HUES48 (cell line): ENCODE measurements around the gene POLR3E.
A peak's percentile ranks its signal among the peaks of the same experiment; 100 is the strongest.
"Not testable (repeated sequence)": the region's sequence is repeated elsewhere in the genome, so short reads cannot be mapped to it uniquely, and the experiment has no call there.

ENCODE experiments used
- H3K27ac ChIP-seq: one replicate; pipeline ENCODE4 v1.7.0; 2013; ENCODE audit warnings: low read depth, low read length, inconsistent platforms
- H3K27me3 ChIP-seq: 2 replicates; pipeline ENCODE4 v1.6.1; 2013; ENCODE audit warnings: mild to moderate bottlenecking, low read length; ENCODE audit not compliant: control insufficient read depth, insufficient read depth
- H3K36me3 ChIP-seq: 2 replicates; pipeline ENCODE4 v1.6.1; 2013; ENCODE audit warnings: low read length; ENCODE audit not compliant: control insufficient read depth, insufficient read depth
- H3K4me1 ChIP-seq: 2 replicates; pipeline ENCODE4 v1.6.1; 2013; ENCODE audit warnings: mild to moderate bottlenecking, low read length; ENCODE audit not compliant: control insufficient read depth, insufficient read depth
- H3K4me3 ChIP-seq: 2 replicates; pipeline ENCODE4 v1.5.1; 2013; ENCODE audit warnings: mild to moderate bottlenecking, low read depth, low read length
- H3K9ac ChIP-seq: 2 replicates; pipeline ENCODE4 v1.6.1; 2013; ENCODE audit warnings: mild to moderate bottlenecking, low read depth, low read length, moderate library complexity
- H3K9me3 ChIP-seq: 2 replicates; pipeline ENCODE4 v1.6.1; 2013; ENCODE audit warnings: low read length; ENCODE audit not compliant: control insufficient read depth, insufficient read depth

The POLR3E gene

DNA sequence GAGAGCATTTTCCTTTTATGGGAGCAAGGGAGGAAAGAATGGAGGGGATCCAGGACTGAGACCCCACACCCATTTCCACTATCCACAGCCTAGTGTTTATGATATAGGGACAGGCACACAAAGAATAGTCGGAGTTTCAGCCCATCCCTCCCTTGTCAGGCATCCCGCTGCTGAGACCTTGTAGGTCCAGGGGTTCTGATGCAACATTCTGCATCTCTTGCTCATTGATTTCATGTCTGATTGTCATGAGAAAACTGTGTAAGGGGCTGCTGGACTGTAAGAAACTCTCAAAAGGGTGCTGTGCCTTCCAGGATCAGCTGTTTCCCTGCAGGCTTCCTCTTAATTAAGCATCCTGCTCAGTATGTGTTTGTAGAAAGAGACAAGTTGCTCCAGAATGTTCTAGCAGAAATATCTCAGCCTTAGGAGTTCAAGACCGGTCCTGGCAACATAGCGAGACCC is 5.3 kb upstream of the POLR3E start:
- Histone ChIP-seq H3K9me3 (no peaks in the 10 kb centered on the region), H3K4me1 (peaks cover 8% of the 10 kb centered on the region; the same call in 1 of the 2 replicates), H3K4me3 (no peak overlapping the region), H3K9ac (peak overlapping the region; percentile 12; the same call in 1 of the 2 replicates), H3K27ac (no peak overlapping the region), H3K36me3 (no peaks in the 10 kb centered on the region), H3K27me3 (no peaks in the 10 kb centered on the region)

DNA sequence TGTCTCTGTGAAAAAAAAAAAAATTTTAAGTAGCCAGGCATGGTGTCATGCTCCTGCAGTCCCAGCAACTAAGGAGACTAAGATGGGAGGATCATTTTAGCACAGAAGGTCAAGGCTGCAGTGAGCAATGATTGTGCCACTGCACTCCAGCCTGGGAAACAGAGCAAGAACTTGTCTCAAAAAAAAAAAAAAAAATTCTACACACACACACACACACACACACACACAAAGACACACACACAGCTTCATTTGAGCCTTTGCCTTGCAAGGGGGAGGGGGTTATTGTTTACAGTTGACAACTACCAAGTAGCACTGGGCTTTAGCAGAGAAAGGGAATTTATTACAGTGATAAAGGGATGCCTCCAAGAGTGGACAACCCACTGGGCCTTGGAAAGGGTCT is 4.9 kb upstream of the POLR3E start:
- Histone ChIP-seq H3K4me3 (no peak overlapping the region), H3K36me3 (no peaks in the 10 kb centered on the region), H3K27ac (no peak overlapping the region), H3K4me1 (peaks cover 8% of the 10 kb centered on the region; the same call in 1 of the 2 replicates), H3K9ac (no peak overlapping the region), H3K9me3 (no peaks in the 10 kb centered on the region), H3K27me3 (no peaks in the 10 kb centered on the region)

DNA sequence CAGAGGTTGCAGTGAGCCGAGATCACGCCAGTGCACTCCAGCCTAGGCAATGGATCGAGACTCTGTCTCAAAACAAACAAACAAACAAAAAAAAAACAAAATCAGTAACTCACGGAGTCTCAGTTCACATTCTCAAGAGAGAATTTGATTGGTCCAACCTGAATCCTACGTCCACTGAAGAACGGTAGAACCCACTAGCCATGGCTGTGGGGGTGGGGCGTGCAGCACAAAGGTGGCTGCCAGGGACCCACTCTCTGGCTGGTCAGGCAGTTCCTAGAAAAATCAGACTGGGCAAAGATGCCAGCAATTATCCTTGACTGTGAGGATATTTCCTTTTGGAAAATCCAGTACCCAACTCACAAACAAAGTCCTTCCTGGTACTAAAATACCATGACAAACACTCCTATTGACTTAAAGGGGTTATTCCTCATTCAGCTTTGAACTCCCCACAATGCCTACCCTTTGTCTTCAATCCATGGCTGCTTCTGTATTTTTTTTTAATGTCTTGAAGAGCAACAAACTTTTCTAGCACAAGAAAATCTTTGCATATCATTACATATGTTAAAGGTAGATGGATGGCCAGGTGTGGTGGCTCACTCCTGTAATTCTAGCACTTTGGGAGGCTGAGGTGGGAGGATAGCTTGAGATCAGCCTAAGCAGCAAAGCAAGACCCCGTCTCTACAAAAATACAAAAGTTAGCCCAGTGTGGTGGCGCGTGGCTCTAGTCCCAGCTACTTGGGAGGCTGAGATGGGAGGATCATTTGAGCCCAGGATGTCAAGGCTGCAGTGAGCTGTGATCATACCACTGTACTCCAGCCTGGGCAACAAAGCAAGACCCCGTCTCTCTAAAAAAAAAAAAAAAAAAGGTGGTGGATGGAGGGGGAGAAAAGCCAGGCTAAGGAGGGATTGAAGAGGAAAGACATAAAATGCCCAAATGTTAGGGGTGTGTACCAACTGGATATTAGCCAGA is 3.8 kb upstream of the POLR3E start:
- Histone ChIP-seq H3K9me3 (no peaks in the 10 kb centered on the region), H3K9ac (no peak overlapping the region), H3K27me3 (no peaks in the 10 kb centered on the region), H3K4me3 (no peak overlapping the region), H3K36me3 (no peaks in the 10 kb centered on the region), H3K4me1 (peaks cover 8% of the 10 kb centered on the region; the same call in 1 of the 2 replicates), H3K27ac (no peak overlapping the region)

DNA sequence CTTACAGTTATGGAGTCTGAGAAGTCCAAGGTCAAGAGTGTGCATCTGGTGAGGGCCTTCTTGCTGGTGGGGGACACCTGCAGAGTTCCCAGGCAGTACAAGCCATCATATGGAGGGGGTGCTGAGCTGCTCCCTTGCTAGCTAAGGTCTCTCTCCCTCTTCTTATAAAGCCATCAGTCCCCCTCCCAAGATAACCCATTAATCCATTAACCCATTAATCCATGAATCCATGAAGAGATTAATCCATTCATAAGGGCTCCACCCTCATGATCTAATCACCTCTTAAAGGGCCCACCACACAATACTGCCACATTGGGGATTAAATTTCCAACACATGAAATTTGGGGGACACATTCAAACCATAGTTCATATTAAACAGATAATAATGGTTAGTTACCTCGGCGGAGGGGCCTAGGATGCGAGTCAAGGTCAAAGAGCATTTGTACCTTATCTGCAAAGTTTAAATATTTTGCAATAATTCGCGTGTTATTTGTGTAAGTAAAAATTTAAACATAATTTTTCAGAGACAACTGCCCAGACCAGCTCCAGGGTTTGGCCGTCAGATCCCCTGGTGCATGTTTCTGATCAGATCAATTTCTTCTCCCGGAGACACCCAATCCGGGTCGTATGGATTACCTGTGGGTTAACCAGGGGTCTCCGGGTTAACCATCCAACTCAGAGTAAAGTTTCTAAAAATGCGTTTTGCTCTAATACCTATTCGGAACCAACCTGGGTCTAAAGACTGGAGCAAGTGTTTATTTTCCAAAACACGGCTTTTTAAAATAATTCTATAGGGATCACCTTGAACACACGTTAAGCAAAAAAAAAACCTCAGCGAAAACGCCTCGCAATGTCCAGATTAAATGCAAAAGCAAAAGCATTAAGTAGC is 740 bp upstream of the POLR3E start:
- Histone ChIP-seq H3K27ac (no peak overlapping the region), H3K9ac (no peak overlapping the region), H3K27me3 (no peaks in the 10 kb centered on the region), H3K4me3 (peak overlapping the region; percentile 86), H3K9me3 (no peaks in the 10 kb centered on the region), H3K36me3 (peaks cover 2% of the 10 kb centered on the region; the same call in 1 of the 2 replicates), H3K4me1 (peaks cover 8% of the 10 kb centered on the region; the same call in 1 of the 2 replicates)

DNA sequence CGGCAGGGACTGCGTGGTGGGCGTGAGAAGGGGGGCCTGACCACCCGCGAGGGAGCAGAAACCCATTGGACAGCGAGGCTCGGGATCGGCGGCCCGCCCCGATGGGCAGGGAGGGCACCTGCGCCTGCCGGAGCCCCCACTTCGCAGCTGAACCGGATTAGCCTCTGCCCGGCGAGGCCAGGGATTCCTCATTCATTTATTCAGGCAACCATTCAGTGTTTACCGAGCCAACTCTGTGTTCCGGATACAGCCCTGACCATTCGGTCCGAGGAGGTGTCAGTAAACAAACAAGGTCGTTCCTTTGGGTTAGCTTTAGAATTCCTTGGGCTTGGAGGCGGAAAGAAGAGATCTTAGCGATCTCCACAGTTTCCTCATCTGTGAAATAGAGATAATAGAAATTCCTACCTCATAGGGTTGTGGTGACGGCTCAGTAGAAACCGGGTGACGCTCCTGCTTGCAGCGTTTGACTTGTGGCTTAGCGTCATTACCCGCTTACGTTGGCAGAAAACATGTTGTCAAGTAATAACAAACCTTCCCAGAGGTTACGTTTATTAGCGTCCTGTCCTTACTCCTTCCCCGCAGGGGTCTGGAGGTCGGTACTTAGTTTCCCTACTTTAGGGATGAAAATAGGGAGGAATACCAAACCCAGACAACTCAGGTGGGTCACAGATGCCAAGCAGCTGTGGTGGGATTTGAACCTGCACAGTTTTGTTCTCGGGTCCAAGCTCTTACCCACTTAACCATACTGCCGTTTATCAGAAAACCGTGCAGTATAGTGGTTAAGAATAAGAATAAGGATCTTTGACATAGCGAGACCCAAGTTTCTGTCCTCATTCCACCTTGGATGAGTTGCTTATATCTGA is 893 bp downstream of the POLR3E start:
- H3K4me3 ChIP-seq = peak overlapping the region; percentile 86
- H3K9me3 ChIP-seq = no peaks in the 10 kb centered on the region
- H3K27ac ChIP-seq = peak overlapping the region; percentile 97
- peaks cover 14% of the 10 kb centered on the region for H3K36me3 ChIP-seq
- no peaks in the 10 kb centered on the region for H3K4me1 ChIP-seq
- H3K27me3 ChIP-seq = no peaks in the 10 kb centered on the region
- H3K9ac ChIP-seq = peak overlapping the region; percentile 94

DNA sequence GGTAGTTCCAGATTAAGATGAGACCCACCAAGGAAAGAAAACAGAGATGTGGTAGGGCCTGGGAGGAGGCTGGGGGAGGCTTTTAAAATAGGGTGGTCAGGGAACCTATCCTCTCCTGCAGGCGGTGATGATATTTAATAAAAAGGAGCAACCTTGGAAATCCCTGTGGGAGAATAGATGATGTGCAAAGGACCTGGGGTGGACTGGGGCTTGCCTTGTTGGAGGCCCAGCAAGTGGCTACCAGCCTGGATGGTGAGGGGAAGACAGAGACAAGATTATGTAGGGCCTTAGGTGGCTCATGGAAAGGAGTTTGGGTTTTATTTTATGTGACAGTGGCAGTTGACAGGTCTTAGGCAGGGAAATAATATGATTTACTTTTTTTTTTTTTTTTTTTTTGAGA is 1.8 kb downstream of the POLR3E start:
- H3K4me3 ChIP-seq = no peak overlapping the region

DNA sequence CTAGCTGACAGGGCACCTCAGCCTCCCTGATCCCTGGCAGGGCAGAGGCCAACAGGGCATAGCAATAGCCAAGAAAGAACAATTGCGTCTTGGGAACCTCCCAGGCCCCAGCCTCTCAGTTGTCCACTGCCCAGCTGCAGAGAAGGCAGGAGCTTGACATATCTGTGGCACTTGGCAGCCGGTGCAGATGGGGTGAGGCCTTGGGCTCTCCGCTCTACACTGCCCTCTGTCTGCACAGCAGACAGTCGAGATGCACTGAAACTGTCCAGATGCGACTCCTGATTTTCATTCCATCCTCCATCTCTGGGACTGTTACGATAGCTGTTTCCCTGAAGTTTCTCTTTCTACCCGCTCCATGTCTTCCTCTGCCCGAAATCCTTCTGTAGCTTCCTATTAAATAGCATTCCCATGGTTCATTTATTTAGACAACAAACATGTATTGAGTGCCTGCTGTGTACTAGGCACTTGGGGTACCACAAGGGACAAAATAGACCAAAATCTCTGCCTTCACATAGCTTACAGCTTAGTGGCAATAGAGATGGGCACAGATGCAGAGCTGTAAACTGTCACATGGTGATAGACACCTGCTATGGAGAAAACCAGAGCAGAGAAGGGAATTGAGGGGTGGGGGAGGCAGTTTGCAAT is 3.3 kb downstream of the POLR3E start:
- Histone ChIP-seq H3K36me3 (peaks cover 36% of the 10 kb centered on the region), H3K9ac (no peak overlapping the region), H3K4me3 (no peak overlapping the region), H3K9me3 (no peaks in the 10 kb centered on the region), H3K27me3 (no peaks in the 10 kb centered on the region), H3K4me1 (no peaks in the 10 kb centered on the region), H3K27ac (no peak overlapping the region)

More for the DNA sequence above, 1.8 kb downstream of the POLR3E start:
- Histone ChIP-seq H3K4me1 (no peaks in the 10 kb centered on the region), H3K27ac (no peak overlapping the region), H3K36me3 (peaks cover 20% of the 10 kb centered on the region), H3K27me3 (no peaks in the 10 kb centered on the region), H3K9me3 (no peaks in the 10 kb centered on the region), H3K9ac (no peak overlapping the region)

DNA sequence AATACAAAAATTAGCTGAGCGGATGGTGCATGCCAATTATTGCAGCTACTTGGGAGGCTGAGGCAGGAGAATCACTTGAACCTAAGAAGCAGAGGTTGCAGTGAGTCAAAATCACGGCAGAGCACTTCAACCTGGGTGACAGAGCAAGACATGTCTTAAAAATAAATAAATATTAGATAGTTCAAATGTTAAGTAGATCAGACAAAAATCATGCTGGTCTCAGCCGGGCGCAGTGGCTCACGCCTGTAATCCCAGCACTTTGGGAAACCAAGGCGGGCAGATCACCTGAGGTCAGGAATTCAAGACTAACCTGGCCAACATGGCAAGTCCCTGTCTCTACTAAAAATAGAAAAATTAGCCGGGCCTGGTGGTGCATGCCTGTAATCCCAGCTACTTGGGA is 4.2 kb downstream of the POLR3E start:
- H3K36me3 ChIP-seq = peaks cover 44% of the 10 kb centered on the region
- not testable (repeated sequence) for H3K4me3 ChIP-seq

DNA sequence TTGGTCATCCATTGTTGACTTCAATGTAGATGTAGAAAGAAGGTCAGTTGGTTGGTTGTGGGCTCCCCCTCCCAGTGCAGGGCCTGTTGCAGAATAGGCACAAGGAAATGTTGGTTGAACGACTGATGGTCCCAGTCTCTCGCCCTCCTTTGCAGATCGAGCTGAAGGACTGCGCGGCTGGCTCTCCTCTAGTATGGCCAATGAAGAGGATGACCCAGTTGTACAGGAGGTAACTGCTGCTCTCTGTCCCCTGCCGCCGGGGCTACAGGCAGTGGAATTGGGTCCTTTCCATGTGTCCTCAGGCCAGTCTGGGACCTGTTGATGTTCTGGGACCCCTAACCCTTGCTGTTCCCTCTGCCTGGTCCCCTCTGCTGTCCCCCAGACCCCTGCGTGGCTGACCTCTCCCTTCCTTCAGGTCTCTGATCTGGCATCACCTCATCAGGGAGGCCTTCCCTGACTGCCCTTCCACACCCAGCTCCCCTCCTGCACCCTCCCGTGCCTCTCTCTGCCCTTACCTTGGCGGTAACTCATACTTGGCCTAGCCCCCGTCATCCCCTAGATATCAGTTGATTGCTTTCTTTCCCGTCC is 5.7 kb downstream of the POLR3E start:
- Histone ChIP-seq H3K27me3 (no peaks in the 10 kb centered on the region), H3K27ac (no peak overlapping the region), H3K4me1 (no peaks in the 10 kb centered on the region), H3K36me3 (peaks cover 58% of the 10 kb centered on the region), H3K9ac (no peak overlapping the region), H3K9me3 (no peaks in the 10 kb centered on the region), H3K4me3 (no peak overlapping the region)

More for the DNA sequence above, 4.2 kb downstream of the POLR3E start:
- not testable (repeated sequence) for H3K9ac ChIP-seq, H3K27me3 ChIP-seq, H3K27ac ChIP-seq, H3K9me3 ChIP-seq, H3K4me1 ChIP-seq
